Fibroblast of mammary gland (primary cell): ENCODE measurements around the gene TENT5C.

Source experiments
- DNase-seq: peaks from one replicate; pipeline ENCODE4 v3.0.0-alpha.2; 2010; ENCODE audit warnings: low read depth
- H3K4me3 ChIP-seq: 2 replicates; pipeline ENCODE4 v1.5.1; 2011; ENCODE audit warnings: low read depth, mild to moderate bottlenecking, low read length, moderate library complexity; ENCODE audit not compliant: control insufficient read depth
- TF ChIP-seq, protein P1 (sequence below): conservative IDR thresholded peaks from 2 replicates; pipeline ENCODE4 v1.5.1; 2011; ENCODE audit warnings: low read depth, low read length, inconsistent platforms; ENCODE audit not compliant: control insufficient read depth, insufficient read depth

Gene TENT5C

DNA sequence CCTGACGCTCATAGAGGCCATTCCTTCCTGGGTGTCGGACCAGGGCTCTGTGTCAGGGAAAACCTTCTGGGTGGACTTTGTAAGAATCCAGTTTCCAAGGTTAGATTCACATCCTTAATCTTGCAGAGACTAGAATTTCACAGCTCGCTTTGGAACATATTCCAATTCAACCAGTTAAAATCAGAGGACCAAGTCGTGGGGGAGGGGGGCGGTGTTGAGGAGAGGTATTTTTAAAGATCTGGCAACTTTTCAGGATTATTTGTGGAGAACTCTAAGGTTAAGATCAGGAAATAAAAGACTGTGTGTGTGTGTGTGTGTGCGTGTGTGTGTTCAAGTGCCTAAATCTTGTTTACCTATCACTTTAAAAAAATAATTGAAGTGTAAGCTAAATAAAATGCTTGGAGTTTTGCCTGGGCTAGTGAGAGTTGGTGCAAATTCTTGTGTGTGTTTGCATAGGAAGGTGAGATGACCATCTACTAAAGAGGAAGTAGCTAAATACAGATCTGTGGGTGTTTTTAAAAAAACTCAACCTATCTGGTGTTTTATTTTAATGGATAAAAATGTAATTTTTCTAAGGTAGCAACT lies 21.8 kb downstream of the TENT5C start:
- DNase-seq: no peak
- TF ChIP-seq, protein P1, sequence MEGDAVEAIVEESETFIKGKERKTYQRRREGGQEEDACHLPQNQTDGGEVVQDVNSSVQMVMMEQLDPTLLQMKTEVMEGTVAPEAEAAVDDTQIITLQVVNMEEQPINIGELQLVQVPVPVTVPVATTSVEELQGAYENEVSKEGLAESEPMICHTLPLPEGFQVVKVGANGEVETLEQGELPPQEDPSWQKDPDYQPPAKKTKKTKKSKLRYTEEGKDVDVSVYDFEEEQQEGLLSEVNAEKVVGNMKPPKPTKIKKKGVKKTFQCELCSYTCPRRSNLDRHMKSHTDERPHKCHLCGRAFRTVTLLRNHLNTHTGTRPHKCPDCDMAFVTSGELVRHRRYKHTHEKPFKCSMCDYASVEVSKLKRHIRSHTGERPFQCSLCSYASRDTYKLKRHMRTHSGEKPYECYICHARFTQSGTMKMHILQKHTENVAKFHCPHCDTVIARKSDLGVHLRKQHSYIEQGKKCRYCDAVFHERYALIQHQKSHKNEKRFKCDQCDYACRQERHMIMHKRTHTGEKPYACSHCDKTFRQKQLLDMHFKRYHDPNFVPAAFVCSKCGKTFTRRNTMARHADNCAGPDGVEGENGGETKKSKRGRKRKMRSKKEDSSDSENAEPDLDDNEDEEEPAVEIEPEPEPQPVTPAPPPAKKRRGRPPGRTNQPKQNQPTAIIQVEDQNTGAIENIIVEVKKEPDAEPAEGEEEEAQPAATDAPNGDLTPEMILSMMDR: no peak
- H3K4me3 ChIP-seq: no peak overlapping the region

DNA sequence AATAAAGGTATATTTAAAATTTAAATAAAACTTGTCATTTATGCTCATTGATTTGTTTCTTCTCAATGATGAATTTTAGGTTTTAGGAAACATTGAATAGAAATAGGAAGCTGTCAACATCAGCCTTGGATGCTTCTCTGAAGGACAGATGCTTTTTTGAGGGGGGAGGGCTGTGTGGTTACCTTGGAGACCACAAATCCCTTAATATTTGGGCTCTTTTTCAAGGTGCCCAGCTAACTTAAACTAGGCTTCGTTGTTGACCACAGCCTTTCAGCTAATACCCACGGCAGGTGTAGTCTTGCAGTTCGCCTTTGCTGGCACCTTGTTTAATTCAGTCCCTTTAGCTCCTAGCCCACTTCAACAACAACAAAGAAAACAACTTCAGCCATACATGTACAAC lies 22.5 kb downstream of the TENT5C start:
- no peak overlapping the region for H3K4me3 ChIP-seq
- TF ChIP-seq, protein P1: no peak
- no peak for DNase-seq

DNA sequence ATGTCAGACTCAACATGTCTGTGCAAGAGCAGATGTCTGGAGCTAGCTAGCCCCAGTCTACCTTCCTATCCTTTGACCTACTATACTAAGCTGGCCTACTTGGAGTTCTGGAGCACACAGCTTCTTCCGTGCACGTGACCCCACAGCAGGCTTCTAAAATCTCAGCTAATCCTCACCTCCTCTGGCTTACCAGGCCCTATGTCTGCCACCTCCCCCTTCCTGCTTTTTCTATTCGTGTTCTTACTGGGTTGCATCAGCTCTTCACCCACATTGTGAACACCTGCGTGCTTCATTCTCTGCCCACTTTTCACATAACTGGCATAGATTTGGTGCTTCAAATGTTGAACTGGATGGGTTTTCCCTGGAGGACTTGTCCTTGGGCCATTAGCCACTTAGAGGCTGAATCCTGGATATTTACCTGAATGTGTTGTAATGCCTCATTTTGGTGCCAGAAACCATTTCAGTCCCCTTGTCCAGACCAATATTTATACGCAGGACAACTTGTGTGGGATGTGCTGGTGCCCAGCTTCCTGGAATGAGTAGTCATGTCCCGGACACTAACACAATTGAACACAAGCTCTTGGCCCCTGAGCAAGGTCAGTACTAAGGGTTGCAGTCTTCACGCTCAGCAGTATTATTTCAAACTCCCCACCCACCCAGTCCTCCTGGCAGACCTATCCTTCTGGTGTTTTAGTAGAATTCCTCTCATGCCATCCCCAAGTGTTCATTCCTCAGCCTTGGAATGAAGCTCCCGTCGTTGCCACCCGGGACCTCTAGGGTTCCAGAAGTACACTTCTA lies 24.0 kb downstream of the TENT5C start:
- TF ChIP-seq, protein P1: no peak
- no peak for DNase-seq
- H3K4me3 ChIP-seq: no peak overlapping the region

DNA sequence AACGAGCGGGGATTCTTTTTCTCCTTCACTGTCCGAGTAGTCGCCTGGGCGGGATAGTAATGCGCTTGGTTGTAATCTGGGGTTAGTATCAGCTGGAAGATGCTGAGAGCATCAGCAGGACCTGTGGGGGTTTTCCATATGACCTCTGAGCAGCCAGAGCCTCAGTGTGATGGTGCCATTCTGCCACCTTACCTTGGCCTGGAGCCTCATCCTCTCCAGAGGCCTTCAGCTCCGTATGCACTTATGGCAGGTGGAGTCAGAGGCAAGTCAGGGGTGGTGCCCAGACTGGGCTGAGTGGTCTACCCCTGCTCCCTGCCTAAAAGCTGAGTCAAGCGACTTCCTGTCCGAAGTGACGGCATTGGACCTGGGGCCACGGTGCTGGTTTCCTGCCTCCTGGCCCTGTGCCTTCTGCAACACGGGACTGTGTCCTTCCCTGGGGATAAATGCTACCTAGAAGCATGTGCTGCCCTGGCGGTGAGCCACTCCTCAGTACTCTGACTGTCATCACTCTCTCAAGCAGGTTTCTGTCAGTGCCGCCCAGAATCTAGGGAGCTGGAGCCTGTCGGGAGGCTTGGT lies 24.7 kb downstream of the TENT5C start:
- TF ChIP-seq, protein P1: no peak
- H3K4me3 ChIP-seq: no peak overlapping the region

DNA sequence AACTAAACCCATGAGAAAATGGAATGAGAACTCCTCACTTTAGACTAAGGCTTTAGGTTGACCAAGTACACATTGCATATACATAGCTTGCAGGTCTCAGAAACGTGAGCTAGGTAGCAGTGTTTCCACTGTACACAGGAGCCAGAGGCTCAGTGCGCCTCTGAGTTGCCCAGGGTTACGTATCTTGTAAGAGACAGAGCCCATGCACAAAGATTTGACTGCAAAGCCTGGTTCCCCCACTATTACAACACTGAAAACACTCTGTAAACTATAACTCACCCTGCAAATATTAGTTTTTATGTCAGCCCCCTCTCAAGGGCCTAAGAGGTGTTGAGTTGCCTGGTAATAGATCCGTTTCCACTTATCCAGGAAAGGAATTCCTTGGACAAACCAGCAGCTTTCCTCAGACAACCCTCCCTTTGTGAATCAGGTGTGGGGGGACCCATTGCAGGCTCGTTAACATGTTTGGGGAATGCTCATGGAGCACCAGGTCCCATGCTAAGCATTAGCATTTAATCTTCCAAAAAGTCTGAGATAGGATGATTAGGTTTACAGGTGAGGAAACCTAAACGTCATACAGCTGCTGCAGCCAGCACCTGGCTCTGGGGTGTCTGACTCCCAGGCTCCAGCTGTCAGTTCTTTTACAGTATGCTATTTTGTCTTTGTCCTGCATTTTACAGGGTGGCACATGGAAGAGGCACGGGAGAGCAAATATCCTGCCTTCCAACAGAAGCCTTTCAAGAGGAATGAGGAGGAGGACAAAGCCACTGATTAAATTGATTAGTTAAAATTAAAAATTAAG lies 25.7 kb downstream of the TENT5C start:
- no peak for DNase-seq

More for the DNA sequence above, 24.7 kb downstream of the TENT5C start:
- DNase-seq: no peak

More for the DNA sequence above, 25.7 kb downstream of the TENT5C start:
- TF ChIP-seq, protein P1: no peak
- H3K4me3 ChIP-seq: no peak overlapping the region
